Stimulated activated CD4-positive, alpha-beta T cell treated with anti-CD3 and anti-CD28 coated beads, Interleukin-12 subunit alpha, Interleukin-12 subunit beta, amount 100 ng/mL, for 24 hours (primary cell): ENCODE data around the gene SSTR4.

Source experiments
- DNase-seq, 2 experiments: peaks; one replicate each; pipeline ENCODE4 v3.0.0-alpha.2; 2020; ENCODE audit warnings: low read depth in 2 of 2

The SSTR4 gene

DNA sequence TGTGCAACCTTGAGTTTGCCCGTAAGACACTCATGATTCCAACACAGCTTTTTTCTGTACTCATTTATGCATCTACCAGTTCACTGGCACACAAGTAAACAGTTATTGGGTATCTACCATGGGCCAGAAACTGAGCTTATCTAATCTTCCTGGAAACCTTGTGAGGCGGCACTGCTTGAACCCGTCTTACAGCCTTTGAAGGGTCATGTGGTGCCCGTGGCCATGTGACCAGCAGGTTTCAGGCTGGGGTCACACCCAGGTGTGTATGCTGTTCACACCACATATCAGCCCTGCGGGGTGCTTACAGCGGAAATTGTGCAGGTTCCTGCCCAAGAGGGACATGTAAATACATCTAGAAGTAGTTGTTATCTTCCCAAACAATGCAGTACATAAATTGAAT, 8.3 kb downstream of the SSTR4 start:
- no peak for DNase-seq

DNA sequence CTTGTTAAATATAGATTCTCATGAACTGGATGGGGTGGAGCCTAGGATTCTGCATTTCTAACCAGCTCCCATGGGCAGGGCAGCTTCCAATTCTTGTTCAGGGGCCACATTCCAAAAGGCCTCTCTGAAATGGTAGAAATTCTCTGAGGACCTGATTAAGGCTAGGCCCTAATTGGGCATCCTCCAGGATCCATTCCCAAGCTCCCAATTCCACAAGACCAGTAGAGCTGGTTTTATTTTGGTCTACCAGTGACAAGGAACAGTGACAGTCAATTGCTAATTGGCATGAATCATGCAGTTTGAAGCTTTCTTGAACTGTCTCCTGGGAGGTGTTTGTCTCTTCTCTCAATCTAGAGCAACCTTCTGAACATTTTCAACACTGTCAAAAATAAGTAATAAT, 11.3 kb downstream of the SSTR4 start:
- DNase-seq: no peak

DNA sequence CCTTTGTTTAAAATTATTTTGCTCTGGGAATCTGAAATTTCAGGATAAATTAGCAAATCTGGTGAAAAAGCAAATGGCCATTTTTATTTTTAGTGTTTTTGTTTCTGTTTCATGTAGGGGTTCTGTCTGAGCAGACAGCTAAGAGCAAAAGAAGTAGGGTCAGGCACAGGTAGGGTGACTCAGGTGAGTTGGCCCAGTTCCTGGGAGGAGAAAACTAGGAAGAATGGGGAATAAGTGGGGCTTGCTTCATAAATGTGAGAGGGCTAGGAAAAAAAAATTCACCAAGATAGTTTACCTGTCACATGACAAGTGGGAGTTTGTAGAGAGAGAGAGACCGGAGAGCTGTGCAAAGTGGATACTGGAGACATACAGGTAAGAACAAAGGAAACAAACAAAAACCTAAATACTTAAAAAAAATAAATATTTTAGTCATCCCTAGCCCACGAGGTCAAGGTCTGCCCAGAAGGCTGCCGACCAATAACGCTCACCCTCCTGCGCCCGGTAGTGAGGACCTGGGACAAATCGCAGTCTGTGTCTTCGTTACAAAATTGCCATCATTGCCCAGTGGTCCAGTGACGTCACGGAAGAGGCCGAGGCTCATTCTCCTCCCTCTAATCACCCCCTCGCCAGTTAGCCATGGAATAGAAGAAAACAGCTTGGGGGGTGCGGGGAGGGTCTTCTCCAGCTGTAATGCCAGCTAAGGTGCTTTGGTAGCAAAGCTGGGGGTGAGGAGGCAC, 12.1 kb downstream of the SSTR4 start:
- DNase-seq: no peak

DNA sequence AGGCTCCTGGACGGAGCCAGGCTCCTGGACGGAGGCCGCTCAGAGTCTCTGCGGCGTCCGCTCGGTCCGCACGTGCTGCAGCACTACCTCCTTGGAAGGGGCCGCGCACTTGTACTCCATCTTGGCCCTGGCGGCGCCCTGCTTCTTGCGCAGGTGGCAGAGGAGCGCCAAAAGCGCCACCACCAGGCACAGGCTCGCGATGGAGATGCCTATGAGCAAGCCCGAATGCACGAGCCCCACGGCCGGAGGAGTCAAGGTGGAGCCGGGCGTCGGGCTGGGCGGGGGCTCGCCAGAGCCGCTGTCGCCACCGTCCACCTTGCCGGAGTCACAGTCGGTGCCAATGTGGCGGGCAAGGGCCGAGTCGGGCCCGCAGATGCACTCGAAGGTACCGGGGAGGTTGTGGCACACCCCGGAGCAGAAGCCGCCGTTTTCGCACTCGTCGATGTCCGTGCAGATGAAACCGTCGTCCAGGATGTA, 12.7 kb downstream of the SSTR4 start:
- DNase-seq: no peak

DNA sequence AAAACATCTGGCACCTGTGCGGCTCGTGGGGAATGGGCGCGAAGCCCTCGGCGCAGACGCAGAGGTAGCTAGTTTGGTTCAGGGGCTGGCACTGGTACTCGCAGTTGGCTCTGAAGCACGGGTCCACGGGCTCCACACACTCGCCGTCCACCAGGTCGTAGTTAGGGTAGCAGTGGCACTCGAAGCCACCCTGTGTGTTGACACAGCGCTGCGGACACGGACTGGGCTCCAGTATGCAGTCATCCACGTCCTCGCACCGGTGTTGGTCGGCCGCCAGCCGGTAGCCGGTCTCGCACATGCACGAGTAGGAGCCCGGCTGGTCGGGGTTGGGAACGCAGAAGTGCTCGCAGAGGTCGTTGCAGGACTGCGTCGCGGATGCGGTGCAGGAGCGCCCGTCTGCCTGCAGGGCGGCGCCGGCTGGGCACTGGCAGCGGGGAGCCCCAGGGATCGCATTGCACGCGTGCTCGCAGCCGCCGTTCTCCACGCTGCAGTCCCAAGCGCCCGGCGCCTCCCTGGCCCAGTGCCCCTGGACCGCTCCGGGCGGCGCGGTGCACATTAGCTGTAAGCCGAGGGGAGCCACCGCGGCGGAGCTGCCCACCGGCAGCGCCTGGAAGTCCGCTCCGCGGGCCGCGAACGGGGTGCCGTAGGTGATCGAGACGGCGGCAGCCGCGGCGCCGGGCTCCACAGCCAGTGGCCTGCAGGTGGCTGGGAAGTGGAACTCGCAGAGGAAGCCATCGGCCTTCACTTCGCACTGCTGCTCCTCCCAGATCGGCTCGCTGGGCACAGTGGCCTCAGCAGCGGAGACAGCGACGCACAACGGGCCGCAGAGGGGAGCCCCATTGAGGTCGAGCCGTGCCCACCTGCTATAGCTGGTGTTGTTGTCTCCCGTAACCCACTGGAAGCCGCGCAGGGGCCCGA, 13.4 kb downstream of the SSTR4 start:
- no peak for DNase-seq

DNA sequence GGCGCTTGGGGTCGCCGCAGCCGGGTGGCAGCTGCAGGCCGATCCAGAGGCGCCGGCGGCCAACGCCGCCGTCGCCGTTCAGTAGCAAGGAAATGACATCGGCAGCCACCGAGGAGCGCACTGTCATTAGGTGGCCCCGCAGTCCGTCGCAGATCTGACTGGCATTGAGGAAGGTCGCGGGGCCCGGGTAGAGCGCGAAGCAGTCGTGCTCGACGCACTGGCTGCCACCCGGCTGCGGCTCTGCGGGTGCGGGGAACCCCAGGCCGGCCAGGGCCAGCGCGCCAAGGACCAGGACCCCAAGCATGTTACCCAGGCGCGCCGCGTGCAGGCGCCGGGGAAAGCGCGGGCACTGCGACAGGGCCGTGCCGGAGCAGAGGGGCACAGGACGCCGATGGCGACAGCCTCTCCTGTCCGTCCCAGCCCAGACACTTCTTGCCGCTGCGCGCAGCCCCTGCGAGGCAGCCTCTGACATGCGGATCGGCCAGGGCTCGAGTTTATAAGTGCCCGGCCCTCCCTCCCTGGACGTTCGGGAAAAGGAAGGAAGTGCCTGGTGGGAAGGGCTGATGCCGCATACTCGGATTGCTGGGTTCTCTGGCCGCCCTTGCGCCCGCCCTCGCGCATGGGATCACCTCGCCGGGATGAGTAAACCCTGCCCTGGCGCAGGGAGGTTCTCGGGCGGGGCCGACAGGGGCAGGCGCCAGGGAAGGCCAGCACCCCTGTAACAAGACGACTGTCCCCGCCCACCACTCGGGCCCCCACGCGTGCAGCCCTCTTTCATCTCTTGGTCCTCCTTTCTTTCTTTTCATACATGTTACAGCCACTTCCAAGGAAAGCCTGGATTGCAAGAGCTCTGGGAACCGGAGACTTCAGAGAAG, 14.3 kb downstream of the SSTR4 start, which contains the start of gene THBD:
Gene THBD, minus strand, starts transcription at position 472 of the 875 bp plus-strand sequence. Its CDS starts 168 bp downstream, at position 304.
- no peak for DNase-seq

DNA sequence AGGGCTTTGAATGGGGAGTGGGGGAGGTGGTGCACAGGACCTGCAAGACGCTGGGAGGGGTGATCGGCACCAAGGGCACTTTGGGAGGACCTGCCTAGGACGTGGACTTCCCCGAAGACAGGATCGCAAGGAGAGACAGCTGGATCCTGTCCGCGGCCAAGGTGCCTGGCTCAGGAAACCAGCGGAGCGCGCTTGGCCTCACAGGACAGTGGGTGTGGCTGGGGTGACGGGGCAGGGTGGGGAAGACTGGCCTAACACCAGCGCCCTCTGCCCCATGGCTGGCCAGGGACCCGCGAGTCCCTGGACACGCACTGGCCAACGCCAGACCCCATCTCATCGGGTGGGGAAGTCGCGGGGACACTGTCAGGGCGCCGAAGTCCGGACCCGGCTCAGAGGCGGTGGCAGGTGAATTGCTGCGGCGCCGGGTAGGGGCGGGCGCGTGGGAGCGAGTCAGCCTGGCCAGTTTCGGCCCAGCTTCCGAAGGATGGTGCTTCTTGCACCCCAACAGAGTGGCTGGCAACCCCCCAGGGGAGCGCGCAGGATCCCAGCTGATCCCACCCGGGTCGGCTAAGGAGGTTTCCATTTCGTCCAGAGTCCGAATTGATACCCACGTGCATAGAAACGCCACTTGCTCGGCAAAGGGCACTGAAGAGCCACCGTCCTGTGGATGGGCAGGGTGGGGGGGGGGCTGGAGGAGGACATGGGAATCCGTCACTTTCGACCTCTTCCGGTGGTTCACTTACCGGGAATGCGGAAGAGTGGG, 15.1 kb downstream of the SSTR4 start:
- DNase-seq: no peak

DNA sequence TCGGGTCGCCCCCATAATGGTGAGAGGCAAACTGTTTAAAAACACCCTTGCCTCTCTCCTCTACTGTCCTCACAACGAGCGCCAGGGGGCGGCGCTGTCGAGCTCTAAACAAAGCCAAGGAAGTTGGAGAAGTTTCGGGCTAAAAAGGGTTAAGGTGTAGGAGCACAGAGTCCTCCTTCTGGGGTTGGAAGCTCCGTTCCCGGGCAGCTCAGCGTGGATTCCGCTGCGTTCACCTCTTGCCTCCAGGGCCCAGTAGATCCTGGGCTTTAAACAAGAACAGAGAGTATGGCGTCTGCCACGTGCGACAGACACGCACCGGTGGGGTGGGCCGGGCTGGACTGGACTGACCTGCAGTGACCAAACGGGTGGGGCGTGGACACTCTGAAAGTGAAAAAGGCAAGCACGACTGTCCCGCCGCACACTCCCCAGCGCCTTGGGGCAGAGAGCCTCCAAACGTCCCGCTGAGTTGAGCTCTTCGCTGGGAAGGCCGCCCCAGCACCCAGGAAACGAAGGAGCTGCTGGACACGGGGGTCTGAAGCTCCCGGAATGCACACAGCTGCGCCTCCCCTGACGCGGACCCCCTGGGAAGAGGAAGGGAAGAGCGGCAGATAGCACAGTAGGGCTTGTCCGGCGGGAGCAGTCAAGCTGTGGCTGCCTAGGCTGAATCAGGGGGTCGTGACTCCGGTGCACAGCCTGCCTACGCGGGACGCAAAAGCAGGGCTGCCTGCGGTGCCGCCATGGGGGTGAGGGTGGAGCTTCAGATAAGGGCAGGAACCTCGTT, 15.9 kb downstream of the SSTR4 start:
- DNase-seq: no peak

DNA sequence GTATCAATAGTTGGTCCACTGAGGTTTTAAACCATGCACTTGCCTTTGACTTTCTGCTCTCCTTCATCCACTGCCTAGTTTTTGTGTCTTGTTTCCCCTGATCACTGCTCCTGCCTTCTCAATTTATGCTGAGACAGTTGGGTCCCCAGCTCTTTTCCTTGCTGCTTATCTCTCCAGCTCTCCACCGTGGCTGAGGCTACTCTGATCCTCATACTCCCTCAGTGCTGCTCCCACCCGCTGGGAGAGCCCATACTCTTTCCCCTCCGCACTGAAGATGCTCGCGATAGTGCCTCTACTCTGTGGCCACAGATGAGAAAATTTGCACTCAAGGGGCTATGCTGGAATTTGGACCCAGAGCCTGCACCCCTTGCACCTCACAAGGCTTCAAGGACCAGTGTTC, 17.8 kb downstream of the SSTR4 start:
- no peak for DNase-seq

DNA sequence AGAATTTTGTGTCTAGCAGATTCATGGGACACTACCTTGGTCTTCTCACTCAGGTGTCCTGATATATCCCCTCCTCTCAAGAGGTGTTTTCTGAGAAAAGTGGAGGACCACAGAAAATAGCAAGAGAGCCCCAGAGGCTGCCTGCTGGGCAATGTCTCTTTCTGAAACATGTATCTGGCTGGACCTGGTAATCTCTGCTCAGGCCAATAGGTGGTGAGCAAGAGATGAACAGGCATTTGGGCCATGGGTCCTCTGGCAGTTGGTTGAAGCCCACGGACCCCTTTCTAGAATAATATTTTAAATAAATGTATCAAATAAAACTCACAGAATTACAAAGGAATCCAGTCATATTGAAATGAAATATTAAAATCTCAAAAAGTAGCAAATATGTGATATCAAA, 23.1 kb downstream of the SSTR4 start:
- DNase-seq: no peak

DNA sequence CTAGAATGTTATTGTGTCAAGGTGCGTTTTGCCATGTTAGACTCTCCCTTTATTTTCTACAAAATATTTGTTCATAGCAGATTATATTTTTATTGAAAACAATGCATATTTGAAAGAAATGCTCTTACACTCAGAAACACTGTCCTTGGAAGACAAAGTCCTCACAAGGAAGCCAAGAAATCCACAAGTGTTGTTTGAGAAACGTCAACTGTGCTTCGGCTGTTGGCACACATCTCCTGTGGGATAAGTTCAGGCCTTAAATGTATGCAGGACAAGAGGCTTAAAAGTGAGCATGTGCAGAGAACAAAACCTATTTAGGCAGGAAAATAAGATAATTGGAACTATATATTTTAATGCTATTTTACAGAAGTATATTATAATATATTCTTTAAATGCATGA, 23.9 kb downstream of the SSTR4 start:
- no peak for DNase-seq

DNA sequence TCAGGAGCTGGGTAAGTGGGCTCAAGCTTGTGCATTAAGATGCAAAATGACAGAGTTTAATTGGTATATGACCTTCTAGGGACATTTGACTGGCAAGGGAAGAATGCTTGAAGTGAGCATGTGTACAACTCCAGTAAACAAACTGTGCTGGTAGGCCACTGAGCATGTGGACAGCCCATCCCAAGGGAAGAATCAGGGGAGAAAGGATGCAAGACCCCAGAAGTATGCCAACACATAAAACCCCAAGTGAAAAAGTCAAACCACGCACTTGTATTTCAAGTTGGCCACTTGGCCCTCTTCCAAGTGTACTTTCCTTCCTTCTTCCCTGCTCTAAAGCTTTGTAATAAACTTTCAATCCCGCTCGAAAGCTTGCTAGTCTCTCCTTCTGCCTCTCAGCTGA, 24.7 kb downstream of the SSTR4 start:
- DNase-seq: no peak

DNA sequence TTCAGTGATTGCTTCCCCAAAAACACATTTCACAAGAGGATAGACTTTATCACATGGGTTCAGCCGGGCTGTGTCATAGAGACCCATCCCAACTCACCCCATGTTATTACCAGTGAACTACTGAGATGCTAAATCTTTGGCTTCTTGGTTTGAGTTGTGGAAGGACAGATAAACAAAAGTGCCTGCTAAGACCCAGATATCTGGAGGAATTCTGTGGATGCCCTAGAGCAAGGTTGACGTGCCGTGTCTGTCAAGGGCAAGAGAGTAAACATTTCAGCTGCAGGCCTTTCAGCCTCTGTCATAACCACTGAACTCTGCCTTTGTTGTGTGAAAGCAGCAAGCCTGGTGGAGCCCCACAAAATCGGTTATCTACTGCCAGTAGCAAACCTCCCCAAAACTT, 25.5 kb downstream of the SSTR4 start:
- DNase-seq: no peak

DNA sequence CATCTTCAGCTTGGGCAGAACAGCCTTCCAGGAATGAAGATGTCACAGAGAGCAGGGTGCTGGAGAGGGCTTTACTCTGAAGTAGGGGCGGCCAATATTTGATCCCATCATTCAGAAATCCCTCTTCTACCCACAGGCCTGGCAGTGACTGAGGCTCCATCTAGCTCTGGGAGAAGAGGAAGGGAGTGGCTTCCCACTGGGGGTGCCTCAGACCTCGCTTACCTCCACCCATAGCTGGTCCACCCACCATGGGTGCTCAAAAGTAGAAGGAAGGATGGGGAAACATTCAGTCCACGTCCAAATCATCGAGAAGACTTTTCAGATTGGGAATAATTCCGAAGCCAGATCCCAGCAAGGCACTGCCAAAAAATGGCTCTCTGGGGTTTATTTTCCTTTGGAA, 26.1 kb downstream of the SSTR4 start:
- DNase-seq: no peak

DNA sequence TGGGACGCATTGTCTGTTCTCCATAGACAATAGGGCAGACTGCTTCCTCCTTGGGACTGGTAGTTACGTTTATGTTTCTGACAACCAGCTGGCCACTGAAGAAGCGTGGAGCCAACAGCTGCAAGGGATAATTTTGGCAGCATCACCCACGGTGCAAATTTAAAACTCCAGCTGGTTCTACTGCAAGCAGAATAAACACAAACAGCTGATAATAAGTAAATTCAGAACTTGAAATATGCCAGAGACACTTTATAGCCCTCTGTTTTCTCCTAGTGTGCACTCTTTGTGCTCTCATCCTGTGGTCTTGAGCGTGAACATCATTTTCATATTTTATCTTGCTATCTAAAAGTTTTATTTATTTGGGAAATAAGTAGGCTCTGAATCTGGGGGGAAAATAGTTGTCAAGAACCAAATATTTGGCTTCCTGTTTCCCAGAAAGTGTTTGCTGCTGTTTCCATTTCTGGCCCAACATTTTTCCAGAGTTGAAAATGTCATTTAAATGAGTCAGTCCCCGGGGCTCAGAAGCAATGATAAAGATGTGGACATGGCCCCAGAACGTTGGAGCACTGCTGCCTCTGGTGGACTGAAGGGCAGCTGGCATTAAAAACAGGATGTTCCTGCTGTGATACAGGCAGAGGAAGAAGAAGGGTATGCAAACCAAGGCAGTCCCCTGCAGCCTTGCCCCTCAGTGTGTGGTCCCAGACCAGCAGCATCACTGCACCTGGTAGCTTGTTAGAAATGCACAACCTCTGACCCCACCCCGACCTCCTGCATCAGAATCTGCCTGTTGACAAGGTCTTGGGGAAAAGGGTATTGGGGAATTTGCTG, 26.8 kb downstream of the SSTR4 start:
- DNase-seq: no peak

DNA sequence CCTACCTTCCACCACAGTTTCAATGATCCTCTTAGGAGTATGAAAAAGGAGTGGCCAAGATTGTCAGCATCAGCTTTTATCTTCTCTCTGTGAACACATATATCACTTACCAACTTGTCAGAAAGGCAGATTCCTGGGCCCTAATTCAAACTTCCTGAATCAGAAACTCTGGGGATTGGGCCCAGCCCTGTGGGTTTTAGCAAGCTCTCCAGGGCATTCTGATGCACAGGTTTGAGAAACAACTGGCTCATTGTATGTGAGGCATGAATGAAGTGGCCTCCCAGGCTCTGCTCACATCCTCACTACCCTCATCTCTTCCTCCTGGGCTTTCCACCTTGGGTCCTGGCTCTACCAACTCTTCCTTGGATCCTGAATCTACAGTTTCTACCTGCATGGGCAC, 27.5 kb downstream of the SSTR4 start:
- DNase-seq: no peak

DNA sequence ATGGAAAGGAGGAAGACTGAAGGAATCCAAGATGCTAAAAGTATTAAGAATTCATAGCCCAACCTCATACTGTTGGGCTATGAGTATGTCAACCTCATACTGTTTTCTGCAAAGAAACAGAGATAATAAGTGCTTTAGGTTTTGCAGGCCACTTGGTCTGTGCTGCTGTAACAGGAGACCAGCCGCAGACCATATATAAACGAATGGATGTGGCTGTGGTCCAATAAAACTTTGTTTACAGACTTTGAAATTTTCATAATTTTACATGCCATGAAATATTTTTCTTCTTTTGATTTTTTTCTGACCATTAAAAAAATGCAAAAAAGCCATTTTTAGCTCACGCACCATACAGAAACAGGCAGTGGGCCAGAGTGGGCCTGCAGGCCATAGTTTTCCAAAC, 28.1 kb downstream of the SSTR4 start:
- DNase-seq: no peak

DNA sequence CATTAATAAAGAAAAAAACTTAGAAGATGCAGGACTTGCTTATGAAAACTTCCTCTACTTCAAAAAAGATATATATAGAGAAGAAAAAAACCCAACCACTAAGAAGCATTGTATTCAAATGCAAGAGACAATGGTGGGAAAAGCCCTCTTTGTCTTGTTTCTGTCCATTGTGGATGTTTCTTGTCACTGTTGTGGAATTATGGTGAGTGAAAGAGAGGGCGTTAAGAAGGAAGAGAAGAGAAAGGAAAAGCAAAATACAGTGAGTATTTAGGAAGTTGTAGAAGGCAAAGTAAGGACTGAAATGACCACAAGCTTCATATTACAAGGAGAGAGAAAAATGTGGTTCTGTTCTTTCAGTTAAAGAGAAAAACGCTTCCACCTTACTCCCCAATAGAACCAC, 28.5 kb downstream of the SSTR4 start:
- DNase-seq: no peak
